ENCODE measurements around the gene RAB40B.

GRCh38 chr17:82640036-82640435 lies 58.5 kb downstream of the RAB40B start:
- TF ChIP-seq POLR2A (IDR thresholded peaks at IDR 0.05) (no peak), CTCF (IDR thresholded peaks at IDR 0.05) (no peak), POLR2AphosphoS5 (IDR thresholded peaks at IDR 0.05) (no peak)

All from prostate gland (tissue), 2 donors.